GM23248 (cell line): Measurements from ENCODE around the gene ARHGEF12. TPM values are rescaled to one million over a fixed set of nuclear protein-coding genes. Genes with fewer than 3 reads are reported as not detected.

Source experiments
- DNase-seq: peaks from one replicate; pipeline ENCODE4 v3.0.0-alpha.2; 2015
- H2AFZ ChIP-seq: fragments of 200-600 bp; sonication (generic); 2 replicates; pipeline ENCODE4 v1.6.1; 2016; ENCODE audit warnings: antibody characterized with exemption
- H3F3A ChIP-seq: fragments of 200-600 bp; sonication (generic); 2 replicates; pipeline ENCODE4 v1.6.1; 2016; ENCODE audit warnings: mild to moderate bottlenecking, antibody characterized with exemption, mixed run types; ENCODE audit not compliant: insufficient read depth
- H3K27ac ChIP-seq: fragments of 200-600 bp; sonication (generic); 2 replicates; pipeline ENCODE4 v1.5.1; 2016; ENCODE audit warnings: mild to moderate bottlenecking
- H3K27me3 ChIP-seq: fragments of 200-600 bp; sonication (generic); replicated peaks from 2 replicates; pipeline ENCODE4 v1.6.1; 2016; ENCODE audit warnings: mild to moderate bottlenecking; ENCODE audit not compliant: insufficient read depth
- H3K36me3 ChIP-seq: fragments of 200-600 bp; sonication (generic); 2 replicates; pipeline ENCODE4 v1.6.1; 2016; ENCODE audit warnings: low read depth, mild to moderate bottlenecking
- H3K4me1 ChIP-seq: fragments of 200-600 bp; sonication (generic); 2 replicates; pipeline ENCODE4 v1.6.1; 2016; ENCODE audit warnings: mild to moderate bottlenecking; ENCODE audit not compliant: insufficient read depth
- H3K4me2 ChIP-seq: fragments of 200-600 bp; sonication (generic); one replicate; pipeline ENCODE4 v1.6.1; 2016; ENCODE audit warnings: mild to moderate bottlenecking; ENCODE audit not compliant: unreplicated experiment
- H3K4me3 ChIP-seq: fragments of 200-600 bp; sonication (generic); 2 replicates; pipeline ENCODE4 v1.5.1; 2016; ENCODE audit warnings: mild to moderate bottlenecking
- H3K79me2 ChIP-seq: fragments of 200-600 bp; sonication (generic); 2 replicates; pipeline ENCODE4 v1.6.1; 2016; ENCODE audit warnings: mild to moderate bottlenecking; ENCODE audit not compliant: insufficient read depth
- H3K9ac ChIP-seq: fragments of 200-600 bp; sonication (generic); 2 replicates; pipeline ENCODE4 v1.6.1; 2016; ENCODE audit warnings: mild to moderate bottlenecking
- H3K9me2 ChIP-seq: fragments of 200-600 bp; sonication (generic); 2 replicates; pipeline ENCODE4 v1.6.1; 2016; ENCODE audit warnings: mixed run types, mild to moderate bottlenecking, moderate library complexity; ENCODE audit not compliant: insufficient read depth
- H3K9me3 ChIP-seq: fragments of 200-600 bp; sonication (generic); one replicate; pipeline ENCODE4 v1.6.1; 2017; ENCODE audit warnings: low read depth
- H4K20me1 ChIP-seq: fragments of 200-600 bp; sonication (generic); 2 replicates; pipeline ENCODE4 v1.6.0; 2016; ENCODE audit not compliant: insufficient read depth
- EZH2 ChIP-seq: fragments of 200-600 bp; sonication (generic); IDR thresholded peaks from 2 replicates; pipeline ENCODE4 v1.6.1; 2018; ENCODE audit warnings: antibody characterized with exemption, mild to moderate bottlenecking; ENCODE audit not compliant: insufficient read depth, poor library complexity, severe bottlenecking
- EZH2phosphoT487 ChIP-seq: fragments of 200-600 bp; sonication (generic); IDR thresholded peaks from 2 replicates; pipeline ENCODE4 v1.6.1; 2018; ENCODE audit warnings: antibody characterized with exemption, moderate library complexity, mild to moderate bottlenecking, low read depth; ENCODE audit not compliant: insufficient read depth
- WGBS, 2 experiments: methylation state at CpG; one replicate each; pipeline ENCODE4 v1.1.6; 2015 to 2017; ENCODE audit warnings: low lambda C conversion rate in 2 of 2, low coverage in 1 of 2; ENCODE audit errors: missing lambda C conversion rate in 2 of 2; 5-methylcytosine and 5-hydroxymethylcytosine counted together
- in situ Hi-C: fragments of 300-500 bp; cut with MboI; formaldehyde crosslinking; loops from 2 replicates; pipeline ENCODE4 v1.15.0; 2020
- polyA plus RNA-seq: library from polyadenylated mRNA; unstranded; fragments of >200 nt; fragmentation: Nextera tagmentation; extraction: Ambion mirVana; gene quantifications from 2 replicates; pipeline ENCODE4 v1.2.1, GENCODE V29; 2016
- total RNA-seq: library from RNA; depleted of rRNA; stranded (reverse); fragments of >200 nt; shearing (Covaris generic); gene quantifications from 2 replicates; pipeline ENCODE4 v1.2.3, GENCODE V29; 2014

ARHGEF12 gene
- total and polyA plus RNA-seq, 2 experiments from 2014 or later, result 20.4 to 52.7 TPM

- no peaks in the 10 kb centered on the region for H3K27me3 ChIP-seq
- H3K36me3 ChIP-seq, result no peaks in the 10 kb centered on the region
- no peaks in the 10 kb centered on the region for H3K9me3 ChIP-seq
- no peak overlapping the region for H3K4me2 ChIP-seq
- no peaks in the 10 kb centered on the region for H3K9me2 ChIP-seq
- H3K27ac ChIP-seq, result no peak overlapping the region
- no peaks in the 10 kb centered on the region; the same call in 1 of the 2 replicates for H3F3A ChIP-seq
- H3K9ac ChIP-seq, result no peak overlapping the region
- peaks cover 47% of the 10 kb centered on the region for H3K4me1 ChIP-seq
- TF ChIP-seq EZH2phosphoT487, result no peak
- no peak for TF ChIP-seq EZH2
- in situ Hi-C loops, result no loop called here
- H2AFZ ChIP-seq, result no peak overlapping the region
- H3K4me3 ChIP-seq, result no peak overlapping the region
- WGBS, 2 experiments, result 56 to 63% methylated on average over 1 of the region's 1 CpG
- no peak for DNase-seq
- peaks cover 100% of the 10 kb centered on the region for H3K79me2 ChIP-seq
- H4K20me1 ChIP-seq, result peaks cover 30% of the 10 kb centered on the region; the same call in 1 of the 2 replicates
Measured at GRCh38 chr11:120384476-120384875, 48.3 kb downstream of the ARHGEF12 start.

GRCh38 chr11:120385110-120385509, 48.9 kb downstream of the ARHGEF12 start:
- in situ Hi-C loops, result no loop called here
- H2AFZ ChIP-seq, result no peak overlapping the region
- H3K27me3 ChIP-seq, result no peaks in the 10 kb centered on the region
- H3K4me3 ChIP-seq, result no peak overlapping the region
- no peak overlapping the region for H3K9ac ChIP-seq
- H3K27ac ChIP-seq, result no peak overlapping the region
- peaks cover 37% of the 10 kb centered on the region; the same call in 1 of the 2 replicates for H4K20me1 ChIP-seq
- 70 to 77% methylated on average over 5 of the region's 5 CpGs for WGBS, 2 experiments
- no peaks in the 10 kb centered on the region for H3K9me2 ChIP-seq
- peaks cover 100% of the 10 kb centered on the region for H3K79me2 ChIP-seq
- DNase-seq, result no peak
- TF ChIP-seq EZH2 (no peak), EZH2phosphoT487 (no peak)
- H3K9me3 ChIP-seq, result no peaks in the 10 kb centered on the region
- H3K4me2 ChIP-seq, result no peak overlapping the region
- peaks cover 41% of the 10 kb centered on the region for H3K4me1 ChIP-seq
- H3F3A ChIP-seq, result no peaks in the 10 kb centered on the region; the same call in 1 of the 2 replicates
- H3K36me3 ChIP-seq, result no peaks in the 10 kb centered on the region

GRCh38 chr11:120385655-120386054, 49.4 kb downstream of the ARHGEF12 start:
- WGBS, 2 experiments, result 76 to 88% methylated on average over 2 of the region's 2 CpGs
- Histone ChIP-seq H2AFZ (no peak overlapping the region), H3K27ac (no peak overlapping the region), H3F3A (no peaks in the 10 kb centered on the region; the same call in 1 of the 2 replicates), H3K9me2 (no peaks in the 10 kb centered on the region), H3K4me3 (no peak overlapping the region), H3K79me2 (peaks cover 100% of the 10 kb centered on the region), H4K20me1 (peaks cover 42% of the 10 kb centered on the region; the same call in 1 of the 2 replicates), H3K36me3 (no peaks in the 10 kb centered on the region), H3K9me3 (no peaks in the 10 kb centered on the region), H3K27me3 (no peaks in the 10 kb centered on the region), H3K9ac (no peak overlapping the region), H3K4me2 (no peak overlapping the region), H3K4me1 (peaks cover 37% of the 10 kb centered on the region)
- in situ Hi-C loops, result no loop called here
- TF ChIP-seq EZH2phosphoT487 (no peak), EZH2 (no peak)
- DNase-seq, result no peak

GRCh38 chr11:120386318-120386717, 50.1 kb downstream of the ARHGEF12 start:
- Histone ChIP-seq H3K9ac (no peak overlapping the region), H3K27me3 (no peaks in the 10 kb centered on the region), H3K4me3 (no peak overlapping the region), H3K79me2 (peaks cover 100% of the 10 kb centered on the region), H4K20me1 (peaks cover 45% of the 10 kb centered on the region), H3K36me3 (no peaks in the 10 kb centered on the region), H2AFZ (no peak overlapping the region), H3K9me2 (no peaks in the 10 kb centered on the region), H3K9me3 (no peaks in the 10 kb centered on the region), H3K27ac (no peak overlapping the region), H3K4me1 (peaks cover 37% of the 10 kb centered on the region), H3F3A (no peaks in the 10 kb centered on the region; the same call in 1 of the 2 replicates), H3K4me2 (no peak overlapping the region)
- TF ChIP-seq EZH2 (no peak), EZH2phosphoT487 (no peak)
- in situ Hi-C loops, result no loop called here
- WGBS, 2 experiments, result 92 to 93% methylated on average over 1 of the region's 1 CpG
- no peak for DNase-seq

GRCh38 chr11:120386774-120387371, 50.7 kb downstream of the ARHGEF12 start:
- Histone ChIP-seq H3K9ac (no peak overlapping the region), H3K9me3 (no peaks in the 10 kb centered on the region), H3K4me2 (no peak overlapping the region), H3K36me3 (no peaks in the 10 kb centered on the region), H4K20me1 (peaks cover 44% of the 10 kb centered on the region), H2AFZ (no peak overlapping the region), H3K27me3 (no peaks in the 10 kb centered on the region), H3K4me3 (no peak overlapping the region), H3K79me2 (peaks cover 100% of the 10 kb centered on the region), H3K27ac (no peak overlapping the region), H3K9me2 (no peaks in the 10 kb centered on the region), H3F3A (no peaks in the 10 kb centered on the region; the same call in 1 of the 2 replicates), H3K4me1 (peaks cover 35% of the 10 kb centered on the region)
- no peak for TF ChIP-seq EZH2
- DNase-seq, result peak; percentile 34
- in situ Hi-C loops, result no loop called here
- WGBS, 2 experiments, result 54 to 61% methylated on average over 2 of the region's 2 CpGs
